GM10266 (cell line): ENCODE results near the gene SKP2.
A peak's percentile ranks its signal among the peaks of the same experiment; 100 is the strongest.

Source experiments
- DNase-seq: peaks from one replicate; pipeline ENCODE4 v3.0.0; 2012; ENCODE audit errors: extremely low spot score
- TF ChIP-seq, protein P1 (sequence below): IDR thresholded peaks from 2 replicates; pipeline ENCODE4 v1.5.1; 2012; ENCODE audit warnings: mild to moderate bottlenecking, low read depth; ENCODE audit not compliant: control insufficient read depth, insufficient read depth; ENCODE audit errors: missing control alignments

Gene SKP2

DNA sequence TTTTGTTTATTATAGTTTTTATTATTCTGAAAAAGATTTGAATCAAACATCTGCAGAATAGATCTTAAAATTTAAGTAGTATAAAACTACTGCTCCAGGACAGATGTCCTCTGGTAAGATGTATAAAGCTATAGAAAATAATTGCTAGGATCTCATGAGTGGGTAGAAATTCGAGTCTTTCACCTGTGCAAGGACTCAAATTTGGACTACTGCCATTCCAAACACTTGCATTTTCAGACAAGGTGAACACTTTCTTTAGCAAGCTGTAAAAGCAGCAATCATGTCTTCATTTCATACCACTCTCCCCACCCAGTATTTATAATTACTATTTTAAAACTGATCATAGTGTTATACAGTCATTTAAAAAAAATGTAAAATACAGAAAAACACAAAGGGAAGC, 20.7 kb downstream of the SKP2 start:
- no peak for DNase-seq
- TF ChIP-seq, protein P1, sequence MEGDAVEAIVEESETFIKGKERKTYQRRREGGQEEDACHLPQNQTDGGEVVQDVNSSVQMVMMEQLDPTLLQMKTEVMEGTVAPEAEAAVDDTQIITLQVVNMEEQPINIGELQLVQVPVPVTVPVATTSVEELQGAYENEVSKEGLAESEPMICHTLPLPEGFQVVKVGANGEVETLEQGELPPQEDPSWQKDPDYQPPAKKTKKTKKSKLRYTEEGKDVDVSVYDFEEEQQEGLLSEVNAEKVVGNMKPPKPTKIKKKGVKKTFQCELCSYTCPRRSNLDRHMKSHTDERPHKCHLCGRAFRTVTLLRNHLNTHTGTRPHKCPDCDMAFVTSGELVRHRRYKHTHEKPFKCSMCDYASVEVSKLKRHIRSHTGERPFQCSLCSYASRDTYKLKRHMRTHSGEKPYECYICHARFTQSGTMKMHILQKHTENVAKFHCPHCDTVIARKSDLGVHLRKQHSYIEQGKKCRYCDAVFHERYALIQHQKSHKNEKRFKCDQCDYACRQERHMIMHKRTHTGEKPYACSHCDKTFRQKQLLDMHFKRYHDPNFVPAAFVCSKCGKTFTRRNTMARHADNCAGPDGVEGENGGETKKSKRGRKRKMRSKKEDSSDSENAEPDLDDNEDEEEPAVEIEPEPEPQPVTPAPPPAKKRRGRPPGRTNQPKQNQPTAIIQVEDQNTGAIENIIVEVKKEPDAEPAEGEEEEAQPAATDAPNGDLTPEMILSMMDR: no peak

DNA sequence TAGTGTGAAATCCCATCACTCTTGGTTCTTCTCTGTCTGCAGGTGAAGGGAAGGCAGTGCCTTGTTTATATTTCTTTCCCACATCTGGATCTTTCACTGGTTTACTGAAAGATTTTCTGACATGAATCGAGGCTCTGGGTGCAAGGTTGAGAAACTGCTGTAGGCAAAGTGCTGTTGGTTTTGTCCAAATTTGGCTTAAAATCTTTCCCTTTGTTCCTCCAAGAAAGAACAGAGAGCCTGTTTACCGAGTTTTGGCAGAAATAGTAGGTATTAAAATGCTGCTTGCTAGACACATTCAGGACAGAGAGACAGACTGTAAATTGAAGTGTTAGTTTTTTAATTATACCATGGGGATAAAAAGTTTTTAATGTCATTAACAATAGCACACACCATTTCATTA, 21.5 kb downstream of the SKP2 start:
- no peak for DNase-seq
- TF ChIP-seq, protein P1: no peak

- TF ChIP-seq, protein P1: no peak
- DNase-seq: no peak
Measured at GRCh38 chr5:36174119-36174518, 22.2 kb downstream of the SKP2 start.

DNA sequence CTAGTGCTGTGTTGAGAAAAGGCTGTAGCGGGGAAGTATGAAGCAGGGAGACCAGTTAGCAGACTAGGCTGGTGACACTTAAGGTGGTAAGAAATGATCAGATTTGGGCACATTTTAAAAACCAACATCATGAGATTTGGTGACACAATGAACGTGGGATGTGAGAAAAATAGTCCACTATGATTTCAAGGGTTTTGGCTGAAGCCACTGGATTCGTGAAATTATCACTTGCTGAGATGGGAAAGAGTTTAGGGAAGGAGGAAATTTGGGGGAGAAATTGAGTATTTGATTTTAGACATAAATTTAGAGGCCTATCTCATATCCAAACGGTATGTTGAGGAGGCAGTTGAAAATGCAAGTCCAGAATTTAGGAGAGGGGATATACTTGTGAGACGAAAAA, 23.1 kb downstream of the SKP2 start:
- no peak for DNase-seq
- TF ChIP-seq, protein P1: no peak

DNA sequence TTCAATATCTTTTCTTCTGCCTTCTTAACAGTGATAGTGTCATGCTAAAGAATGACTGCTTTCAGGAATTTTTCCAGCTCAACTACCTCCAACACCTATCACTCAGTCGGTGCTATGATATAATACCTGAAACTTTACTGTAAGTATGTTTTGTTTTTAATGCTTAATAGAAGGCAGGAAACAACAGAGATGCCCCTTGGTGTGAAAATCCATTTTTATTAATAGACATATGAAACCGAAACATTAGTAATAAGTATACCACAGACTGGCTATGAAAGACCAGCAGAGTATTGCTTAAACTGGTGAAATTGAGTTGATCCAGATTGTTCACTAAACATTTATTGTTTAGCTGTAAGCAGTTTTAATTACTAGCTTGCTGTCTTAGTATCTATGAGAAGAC, 25.2 kb downstream of the SKP2 start:
- peak; percentile 9 for DNase-seq
- TF ChIP-seq, protein P1: no peak

GRCh38 chr5:36177715-36178523, 26.0 kb downstream of the SKP2 start:
- TF ChIP-seq, protein P1: peak; percentile 50
- no peak for DNase-seq

- TF ChIP-seq, protein P1: no peak
- DNase-seq: no peak
Measured at GRCh38 chr5:36178524-36178890, 26.6 kb downstream of the SKP2 start.
